HG03045 (cell line): ENCODE results near the gene CLEC16A.
"Not testable (repeated sequence)": the region's sequence is repeated elsewhere in the genome, so short reads cannot be mapped to it uniquely, and the experiment has no call there.

Experiments used
- ATAC-seq: cut with Tn5 transposase; IDR thresholded peaks from one replicate; pipeline ENCODE4 v1.9.1; 2021; ENCODE audit warnings: mild to moderate bottlenecking, moderate library complexity; ENCODE audit not compliant: unreplicated experiment

The CLEC16A gene

DNA sequence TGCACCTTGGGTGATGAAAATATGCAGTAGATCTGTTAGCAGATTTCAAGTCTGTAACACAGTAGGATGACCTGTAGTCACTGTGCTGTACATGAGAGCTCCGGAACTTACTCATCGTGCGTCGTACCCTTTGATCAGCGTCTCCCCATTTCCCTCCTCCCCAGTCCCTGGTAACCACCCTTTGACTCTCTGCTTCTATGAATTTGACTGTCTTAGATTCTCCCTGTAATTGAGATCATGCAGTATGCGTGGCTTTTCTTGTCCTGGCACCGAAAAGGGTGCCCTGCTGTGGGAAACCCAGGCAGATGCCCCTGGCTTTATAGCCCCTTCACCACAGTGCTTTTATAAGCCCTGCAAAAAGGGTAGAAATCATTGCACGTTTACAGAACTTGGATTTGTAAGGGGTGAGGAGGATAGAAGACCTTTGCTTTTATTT, 20.5 kb downstream of the CLEC16A start:
- no peak for ATAC-seq

DNA sequence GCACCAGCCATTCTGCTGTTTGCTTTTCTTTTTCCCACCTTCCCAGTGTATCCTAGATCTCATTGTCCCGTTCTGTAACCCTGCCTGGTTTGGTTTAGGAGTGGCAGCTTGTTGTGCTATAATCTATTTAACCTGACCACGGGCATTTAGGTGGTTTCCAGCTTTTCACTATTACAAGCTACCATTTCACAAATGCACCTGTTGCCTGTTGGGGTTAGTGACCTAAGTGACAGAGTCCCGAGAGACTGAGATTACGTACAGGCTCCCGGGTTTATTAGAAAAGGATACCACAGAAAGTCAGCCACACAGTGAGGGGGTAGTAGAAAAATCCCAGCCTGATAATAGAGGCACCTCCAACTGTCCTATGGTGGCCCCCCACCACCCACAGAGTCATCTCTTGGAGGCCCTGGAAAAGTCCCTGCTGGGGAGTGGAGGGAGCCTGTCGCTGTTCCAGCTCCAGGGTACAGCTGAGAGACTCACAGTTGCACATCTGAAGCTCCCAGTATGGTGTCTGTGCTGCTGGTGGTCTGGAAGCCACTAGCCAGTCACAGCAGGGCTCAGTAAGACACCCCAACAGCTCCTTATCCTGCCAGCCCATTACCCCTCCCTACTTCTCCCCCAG, 21.2 kb downstream of the CLEC16A start:
- peak; percentile 48 for ATAC-seq

DNA sequence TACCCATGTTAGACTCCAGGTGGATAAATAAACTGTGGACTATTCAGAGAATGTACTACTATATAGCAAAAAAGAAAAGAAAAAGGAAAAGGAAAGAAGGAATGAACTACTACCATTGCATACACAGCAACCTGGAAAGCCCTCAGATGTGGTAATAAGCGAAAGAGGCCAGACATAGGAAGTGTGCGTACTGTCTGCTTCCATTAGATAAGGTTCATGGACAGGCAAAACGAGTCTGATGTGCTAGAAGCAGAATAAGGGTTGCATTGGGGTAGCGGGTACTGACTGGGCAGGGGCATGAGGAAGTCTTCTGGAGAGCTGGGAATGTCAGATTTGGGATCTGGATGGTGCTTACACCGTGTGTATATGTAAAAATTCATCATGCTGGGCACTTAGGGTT, 21.8 kb downstream of the CLEC16A start:
- no peak for ATAC-seq

DNA sequence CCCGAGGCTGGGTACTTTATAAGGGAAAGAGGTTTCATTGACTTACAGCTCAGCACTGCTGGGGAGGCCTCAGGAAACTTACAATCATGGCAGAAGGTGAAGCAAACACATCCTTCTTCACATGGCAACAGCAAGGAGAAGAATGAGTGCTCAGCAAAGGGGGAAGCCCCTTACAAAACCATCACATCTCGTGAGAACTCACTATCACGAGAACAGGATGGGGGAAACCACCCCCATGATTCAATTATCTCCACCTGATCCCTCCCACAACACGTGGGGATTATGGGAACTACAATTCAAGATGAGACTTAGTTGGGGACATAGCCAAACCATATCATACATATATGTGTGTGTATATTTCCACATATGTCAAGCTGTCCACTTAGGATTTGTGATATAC, 22.2 kb downstream of the CLEC16A start:
- ATAC-seq, result not testable (repeated sequence)

DNA sequence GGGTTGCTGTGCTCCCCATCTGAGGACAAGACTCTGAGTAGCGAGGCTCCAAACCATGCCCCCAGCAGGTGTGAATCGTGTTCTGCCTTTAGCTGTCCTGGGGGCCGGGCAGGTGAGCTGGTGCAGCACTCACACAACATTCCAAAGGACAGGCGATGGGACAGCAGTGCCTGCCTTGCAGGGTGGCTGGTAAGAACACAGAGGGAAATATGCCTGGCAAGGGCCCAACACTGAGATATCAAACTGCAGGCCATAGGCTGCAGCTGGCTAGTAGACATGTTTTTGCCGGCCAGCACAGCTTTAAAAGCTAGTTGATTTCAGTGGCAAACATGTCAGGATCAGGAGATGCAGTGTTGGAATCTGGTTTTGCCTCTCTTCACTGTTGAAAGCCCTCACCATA, 23.6 kb downstream of the CLEC16A start:
- ATAC-seq, result no peak

DNA sequence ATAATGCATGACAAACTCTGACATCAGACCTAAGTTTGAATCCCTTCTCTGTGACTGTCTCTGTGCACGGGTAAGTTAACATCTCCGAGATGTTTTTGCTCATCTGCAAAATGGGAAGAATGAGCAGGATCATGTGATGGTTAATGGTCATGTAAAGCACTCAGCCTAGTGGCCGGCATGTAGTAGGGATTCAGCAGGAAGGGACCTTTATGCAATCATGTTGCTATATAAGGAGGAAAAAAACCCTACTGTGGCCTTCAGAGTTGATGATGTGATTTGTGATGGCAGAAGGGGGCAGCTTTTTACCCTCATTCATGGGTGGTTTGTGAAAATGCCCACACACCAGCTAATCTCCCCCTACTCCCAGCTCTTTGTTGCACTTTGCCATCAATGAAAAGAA, 24.1 kb downstream of the CLEC16A start:
- no peak for ATAC-seq

DNA sequence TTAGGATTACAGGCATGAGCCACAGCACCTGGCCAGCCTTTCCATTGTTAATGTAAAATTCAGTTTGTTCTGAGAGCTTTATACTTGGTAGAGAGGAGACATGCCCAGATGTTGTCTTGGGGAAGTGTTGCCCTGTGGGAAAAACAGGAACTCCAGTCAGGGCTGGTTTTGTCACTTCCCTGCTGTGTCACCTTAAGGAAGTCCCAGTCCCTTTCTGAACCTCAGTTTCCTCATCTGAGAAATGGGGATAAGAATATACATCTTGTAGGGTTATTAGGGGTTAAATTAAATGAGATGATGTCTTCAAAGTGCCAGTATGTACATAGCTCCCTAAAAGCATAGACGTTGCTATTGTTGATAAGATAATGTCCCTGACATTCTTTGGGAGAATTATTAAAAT, 25.3 kb downstream of the CLEC16A start:
- no peak for ATAC-seq

DNA sequence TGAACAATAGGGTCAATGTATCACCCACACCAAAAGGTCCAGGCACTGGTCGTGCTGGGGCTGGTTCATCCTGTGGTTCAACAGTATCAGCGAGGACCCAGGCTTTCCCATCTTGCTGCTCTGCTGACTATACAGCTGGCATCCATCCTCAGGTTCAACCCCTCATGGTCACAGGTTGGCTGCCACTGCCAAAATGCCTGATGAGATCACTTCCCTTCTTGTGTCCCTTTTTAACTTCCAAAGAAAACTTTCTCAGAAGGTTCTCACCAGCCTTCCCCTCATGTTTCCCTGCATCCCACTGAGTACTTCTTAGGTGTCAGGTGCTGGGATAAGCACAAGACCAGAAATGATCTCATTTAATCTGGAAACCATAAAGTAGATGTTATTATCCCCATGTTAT, 25.7 kb downstream of the CLEC16A start:
- no peak for ATAC-seq

DNA sequence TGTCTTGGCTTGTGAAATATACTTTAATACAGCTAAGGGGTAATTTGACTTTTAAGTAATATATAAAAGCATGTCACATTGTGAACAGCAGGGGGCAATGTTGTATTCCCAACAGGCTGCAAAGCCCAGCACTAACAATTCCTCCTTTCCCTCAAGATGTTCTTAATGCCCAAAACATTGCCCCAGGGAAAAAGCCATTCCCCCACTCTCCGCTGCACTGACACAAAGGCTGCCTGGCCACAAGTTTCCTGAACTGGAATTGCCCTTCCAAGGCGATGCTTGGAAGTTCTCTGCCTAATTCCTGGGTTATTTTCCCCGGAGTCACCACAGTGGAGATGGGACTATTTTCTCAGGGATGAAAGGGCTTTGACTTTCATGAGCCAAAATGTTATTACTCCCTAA, 27.2 kb downstream of the CLEC16A start:
- ATAC-seq, result no peak

DNA sequence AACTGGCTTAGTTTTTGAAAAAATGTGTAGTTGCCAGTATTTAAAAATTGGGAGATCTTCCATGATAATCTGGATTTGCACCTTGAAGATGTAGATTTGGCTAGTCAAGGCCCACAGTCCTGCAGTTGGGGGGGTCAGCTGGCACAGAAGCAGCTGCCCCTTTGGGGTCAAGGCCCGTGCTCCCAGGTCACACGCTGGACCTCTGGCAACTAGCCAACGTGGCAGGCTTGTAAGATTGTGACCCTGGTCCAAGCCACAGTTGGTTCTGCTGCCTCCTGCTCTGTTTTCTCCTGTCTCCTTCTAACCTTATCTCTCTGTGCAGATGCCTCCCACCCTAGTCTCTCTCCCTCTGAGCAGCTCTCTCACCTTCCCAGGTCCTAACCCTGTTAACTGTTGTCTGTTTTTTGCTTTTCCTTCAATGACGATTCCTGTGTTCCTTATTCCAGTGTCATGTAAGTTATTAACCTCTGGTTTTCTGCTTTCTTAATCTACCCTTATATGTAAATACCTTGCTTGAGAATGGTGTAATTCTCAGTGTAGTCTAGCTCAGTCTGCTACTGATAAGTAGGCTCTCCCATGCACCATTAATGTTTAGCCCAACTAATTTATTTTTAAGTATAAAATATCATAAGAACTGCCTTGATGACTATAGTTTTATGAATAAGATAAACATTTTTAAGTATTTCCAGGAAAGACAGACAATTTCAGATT, 27.9 kb downstream of the CLEC16A start:
- ATAC-seq, result no peak

DNA sequence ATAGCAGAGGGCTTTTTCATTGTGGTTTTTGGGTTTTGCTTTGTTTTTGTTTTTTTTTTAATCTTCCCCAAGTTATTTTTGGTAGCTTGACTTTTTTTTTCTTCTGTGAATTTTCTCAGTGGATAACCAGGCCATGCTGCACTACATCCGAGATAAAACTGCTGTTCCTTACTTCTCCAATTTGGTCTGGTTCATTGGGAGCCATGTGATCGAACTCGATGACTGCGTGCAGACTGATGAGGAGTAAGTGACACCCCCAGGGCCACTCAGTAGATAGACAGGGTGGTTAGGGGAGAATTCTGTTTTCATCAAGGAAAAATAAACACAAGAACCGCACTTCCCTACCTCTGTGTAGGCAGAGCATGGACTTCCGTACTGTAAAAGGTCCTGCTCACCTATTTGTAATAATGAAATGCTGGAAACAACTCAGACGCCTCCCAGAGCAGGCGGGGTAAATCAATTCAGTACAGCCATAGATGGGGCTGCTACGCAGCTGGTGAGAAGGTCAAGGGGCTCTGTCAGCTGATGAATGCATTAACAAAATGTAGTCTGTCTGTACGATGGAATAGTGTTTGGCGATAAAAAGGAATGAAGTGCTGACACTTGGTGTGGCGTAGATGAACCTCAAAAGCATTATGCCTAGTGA, 28.6 kb downstream of the CLEC16A start:
- ATAC-seq, result no peak

DNA sequence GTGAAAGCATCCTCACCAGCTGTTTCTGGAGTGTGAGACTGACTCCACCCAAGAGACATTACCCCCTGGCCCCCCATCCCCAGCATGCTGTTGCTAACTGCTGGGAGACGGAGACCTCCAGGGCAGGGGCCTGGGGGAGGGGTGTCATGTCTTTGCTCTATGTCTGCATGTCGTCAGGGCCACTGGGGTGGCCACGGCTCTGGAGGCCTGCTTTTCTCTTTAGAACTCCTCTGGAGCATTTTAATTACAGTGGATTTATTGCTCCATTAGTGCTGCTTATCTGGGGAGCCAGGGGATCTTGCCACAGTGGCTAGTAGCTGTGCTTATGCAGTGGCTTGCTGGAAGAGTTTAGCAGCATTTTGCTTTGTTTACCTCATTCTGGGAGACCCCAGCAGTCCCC, 32.3 kb downstream of the CLEC16A start:
- ATAC-seq, result no peak

DNA sequence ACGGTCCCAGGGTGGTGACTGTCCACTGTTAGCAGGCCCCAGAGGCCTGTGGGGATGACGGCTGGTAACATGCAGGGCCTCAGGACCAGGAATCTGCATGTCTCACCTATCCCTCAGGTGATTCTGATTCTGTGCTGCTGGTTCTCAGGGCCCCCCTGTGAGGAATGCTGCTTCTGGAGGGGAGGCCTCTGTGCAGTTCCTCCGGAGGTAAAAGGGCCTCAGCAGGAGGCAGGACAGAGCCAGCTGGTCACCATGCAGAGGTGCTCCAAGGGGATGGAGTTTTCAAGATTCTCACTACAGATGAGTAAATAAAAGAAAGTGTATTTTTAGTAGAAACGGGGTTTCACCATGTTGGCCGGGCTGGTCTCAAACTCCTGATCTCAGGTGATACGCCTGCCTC, 33.8 kb downstream of the CLEC16A start:
- no peak for ATAC-seq

DNA sequence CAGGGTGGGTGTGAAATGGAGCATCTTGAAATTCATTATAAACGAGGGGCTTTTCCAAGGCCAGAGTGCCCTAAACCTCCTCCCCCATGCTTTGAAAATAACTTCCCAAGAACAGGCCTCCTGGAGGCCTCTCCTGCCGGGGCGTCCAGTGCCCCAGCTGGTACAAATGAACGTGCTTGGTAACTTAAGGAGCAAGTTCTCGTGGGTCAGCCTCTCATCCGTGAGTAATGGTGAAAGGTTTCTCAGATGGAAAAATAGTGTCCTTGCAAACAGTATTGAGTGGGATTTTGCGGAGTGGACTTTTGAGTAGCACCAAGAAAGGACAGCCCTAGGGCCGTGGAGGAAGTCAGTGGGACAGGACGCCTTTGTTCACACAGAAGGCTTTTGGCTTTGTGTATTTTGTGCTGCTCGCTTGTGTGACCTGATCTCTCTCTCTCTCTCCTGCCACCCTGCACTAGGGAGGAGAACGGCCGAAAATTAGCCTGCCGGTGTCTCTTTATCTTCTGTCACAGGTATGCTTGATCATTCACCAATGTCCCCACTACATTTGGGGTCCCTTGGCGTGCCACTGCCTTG, 34.6 kb downstream of the CLEC16A start:
- ATAC-seq, result no peak

DNA sequence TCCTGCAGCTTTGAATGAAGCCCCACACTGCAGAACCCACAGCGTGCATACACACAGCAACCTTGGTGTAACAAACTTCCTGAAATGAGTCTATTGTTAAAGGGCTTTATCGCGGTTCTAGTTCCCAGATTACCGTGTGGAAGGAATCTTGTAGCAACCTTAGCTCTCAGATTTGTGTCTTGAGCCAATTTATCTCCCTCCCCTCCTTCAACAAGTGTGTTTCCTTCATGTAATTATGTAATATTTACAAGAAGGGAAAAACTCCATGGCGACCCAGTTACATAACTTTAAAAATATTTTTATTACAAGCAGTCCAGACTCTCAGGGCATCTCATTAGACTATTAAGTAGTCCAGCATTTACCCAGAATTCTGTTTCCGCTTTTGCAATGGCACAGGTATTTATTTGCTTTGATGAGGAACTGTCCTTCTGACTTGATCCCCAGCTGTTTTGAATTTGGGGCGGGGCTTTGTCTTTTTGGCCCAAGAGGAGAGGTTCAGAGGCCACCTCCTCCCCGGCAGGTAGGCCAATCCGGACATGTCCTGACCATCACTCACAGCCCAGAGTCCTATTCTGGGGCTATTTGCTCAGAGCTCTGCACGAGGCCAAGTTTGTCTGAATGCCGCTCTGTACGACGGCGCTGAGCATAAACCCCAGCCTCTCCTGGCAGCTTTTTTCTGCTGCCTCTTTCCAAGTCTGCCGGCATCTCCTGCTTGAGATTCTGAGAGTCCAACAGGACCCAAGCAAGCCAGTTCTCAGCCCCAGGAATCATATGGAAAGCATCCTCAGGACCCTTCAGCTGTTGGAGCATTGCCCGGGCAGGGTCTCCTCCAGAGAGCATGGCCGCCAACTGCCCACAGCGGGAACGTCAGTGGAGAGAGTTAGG, 35.6 kb downstream of the CLEC16A start:
- no peak for ATAC-seq

DNA sequence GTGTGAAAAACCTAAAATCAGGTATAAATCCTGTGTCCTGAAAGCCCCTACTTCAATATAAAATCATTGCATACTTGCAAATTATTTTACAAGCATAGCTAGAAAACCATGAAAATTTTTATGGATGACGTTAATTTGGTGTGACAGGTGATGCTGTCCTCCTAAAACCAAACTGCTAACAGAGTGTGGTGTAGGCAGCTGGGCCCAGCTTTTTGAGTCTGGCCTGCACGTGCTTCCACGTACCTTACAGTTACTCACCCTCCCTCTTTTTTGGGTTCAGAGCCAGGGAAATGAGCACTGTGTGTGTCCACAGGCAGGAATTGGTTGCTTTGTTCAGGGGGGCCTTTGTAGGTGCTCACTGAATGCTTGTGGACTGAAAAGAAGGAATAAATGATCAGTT, 36.4 kb downstream of the CLEC16A start:
- no peak for ATAC-seq

DNA sequence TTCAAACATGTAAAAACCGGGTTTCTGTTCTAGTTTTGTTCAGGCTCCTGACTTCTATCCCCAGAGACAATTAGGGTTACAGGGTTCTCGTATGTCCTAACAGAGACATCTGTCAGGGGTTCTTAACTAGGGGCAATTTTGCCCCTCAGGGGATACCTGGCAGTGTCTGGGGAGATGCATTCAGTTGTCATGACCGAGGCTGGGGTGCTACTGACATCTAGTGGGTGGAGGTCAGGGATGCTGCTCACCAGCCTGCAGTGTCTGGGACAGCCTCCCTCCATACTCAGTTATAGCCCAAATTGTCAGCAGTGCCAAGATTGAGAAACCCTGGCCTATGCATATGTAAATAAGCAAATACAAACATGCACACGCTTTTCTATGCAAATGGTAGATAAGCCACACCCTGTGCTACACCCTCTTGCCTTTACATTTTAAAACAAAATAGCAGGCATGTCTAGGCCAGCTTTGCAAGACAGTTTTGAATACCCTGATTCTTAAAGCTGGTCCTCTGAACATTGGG, 37.4 kb downstream of the CLEC16A start:
- peak; percentile 74 for ATAC-seq

DNA sequence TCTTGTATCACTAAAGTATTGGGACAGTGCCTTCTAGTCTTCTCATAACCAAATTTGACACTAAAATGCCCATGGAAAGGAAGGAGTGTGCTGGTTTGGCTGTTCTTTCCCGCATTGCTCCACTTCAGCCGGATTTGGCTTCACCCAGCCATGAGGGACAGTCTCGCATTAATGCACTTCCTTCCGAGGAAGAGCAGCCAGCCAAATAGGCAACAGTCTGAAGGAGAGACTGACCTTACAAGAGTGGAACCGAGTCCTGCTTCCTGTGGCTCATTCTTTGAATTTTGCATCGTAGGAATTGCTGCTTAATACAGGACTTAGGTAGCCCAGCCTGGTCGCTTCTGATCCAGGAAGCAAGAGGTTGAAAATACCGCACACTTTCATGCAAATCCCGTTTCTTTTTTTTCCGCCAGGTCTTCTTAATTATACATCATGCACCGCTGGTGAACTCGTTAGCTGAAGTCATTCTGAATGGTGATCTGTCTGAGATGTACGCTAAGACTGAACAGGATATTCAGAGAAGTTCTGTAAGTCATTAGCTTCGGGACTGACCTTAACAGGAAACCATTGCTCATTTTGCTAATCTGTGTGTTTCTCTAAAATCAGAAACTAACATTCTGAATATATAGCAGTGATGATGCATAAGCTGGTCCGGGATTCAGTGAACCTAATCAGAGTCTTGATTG, 38.2 kb downstream of the CLEC16A start:
- no peak for ATAC-seq

DNA sequence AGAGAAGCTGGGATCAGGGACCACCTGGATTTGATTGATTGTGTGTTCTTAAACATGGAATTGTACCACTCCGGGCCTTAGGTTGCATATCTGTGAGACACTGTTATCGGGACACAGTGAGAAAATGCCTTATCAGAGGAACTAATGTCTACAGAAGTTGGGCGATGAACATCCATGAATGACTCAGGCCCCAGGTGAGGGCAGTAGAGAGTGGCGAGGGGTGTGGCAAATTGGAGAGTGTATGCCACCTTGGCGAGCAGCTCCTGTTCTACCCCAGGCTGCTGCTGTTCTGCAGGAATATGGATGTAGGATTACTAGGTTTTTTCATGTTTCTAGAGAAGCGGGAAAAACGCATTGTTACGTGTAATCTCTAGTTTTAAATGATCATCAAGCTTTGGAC, 38.8 kb downstream of the CLEC16A start:
- ATAC-seq, result no peak

DNA sequence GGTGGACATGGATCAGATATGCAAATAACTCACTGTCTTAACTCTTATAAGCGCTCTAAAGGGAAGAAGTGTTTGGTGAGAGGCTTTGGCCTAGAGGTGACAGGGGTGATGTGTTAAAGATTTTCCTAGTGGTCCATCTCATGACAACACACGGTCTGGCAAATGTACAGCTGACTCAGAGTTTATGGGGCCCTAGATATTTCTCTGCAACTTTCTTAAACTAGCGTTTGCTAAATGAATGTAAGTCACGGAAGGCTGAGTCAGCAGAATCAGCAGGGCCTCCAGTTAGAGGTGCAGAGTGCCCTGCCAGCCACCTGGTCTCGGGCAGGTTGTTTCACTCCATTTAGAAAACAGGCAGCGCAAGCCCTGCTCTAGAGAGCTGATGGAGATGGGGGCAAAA, 40.1 kb downstream of the CLEC16A start:
- ATAC-seq, result no peak
